Spleen (tissue), 11 donors: ENCODE results near the gene OPRL1. TPM values are rescaled to one million over a fixed set of nuclear protein-coding genes. Genes with fewer than 3 reads are reported as not detected.

Experiments
- DNase-seq: peaks from one replicate; pipeline ENCODE4 v3.0.0-alpha.2; 2020
- H3K27ac ChIP-seq, 8 donors: fragments of 200-600 bp; sonication (generic) in 7 of 8; 1 replicate in 4 of 8; 2 replicates in 4 of 8; pipeline versions ENCODE4 v1.5.0 to v1.8.0; 2016 to 2021; ENCODE audit warnings: inconsistent platforms in 4 of 8, mild to moderate bottlenecking in 4 of 8, moderate library complexity in 1 of 8
- H3K27me3 ChIP-seq, 7 donors: fragments of 200-600 bp; sonication (generic) in 6 of 7; replicated peaks in 1 of 7; 1 replicate in 4 of 7; 2 replicates in 3 of 7; pipeline versions ENCODE4 v1.5.0 to v1.8.0; 2016 to 2021; ENCODE audit warnings: inconsistent platforms in 3 of 7, mild to moderate bottlenecking in 1 of 7
- H3K36me3 ChIP-seq, 6 donors: fragments of 200-600 bp; sonication (generic) in 5 of 6; 1 replicate in 4 of 6; 2 replicates in 2 of 6; pipeline versions ENCODE4 v1.5.0 to v1.8.0; 2016 to 2021; ENCODE audit warnings: inconsistent platforms in 2 of 6
- H3K4me1 ChIP-seq, 6 donors: fragments of 200-600 bp; sonication (generic) in 5 of 6; 1 replicate in 3 of 6; 2 replicates in 3 of 6; pipeline versions ENCODE4 v1.5.0 to v1.8.0; 2016 to 2021; ENCODE audit warnings: inconsistent platforms in 3 of 6
- H3K4me3 ChIP-seq, 8 donors: fragments of 200-600 bp; sonication (generic) in 7 of 8; 1 replicate in 4 of 8; 2 replicates in 4 of 8; pipeline versions ENCODE4 v1.5.0 to v1.8.0; 2016 to 2021; ENCODE audit warnings: inconsistent platforms in 4 of 8, mild to moderate bottlenecking in 4 of 8, moderate library complexity in 2 of 8
- H3K9me3 ChIP-seq, 8 donors: fragments of 200-600 bp; sonication (generic) in 7 of 8; 1 replicate in 4 of 8; 2 replicates in 4 of 8; pipeline versions ENCODE4 v1.5.0 to v1.8.0; 2016 to 2021; ENCODE audit warnings: inconsistent platforms in 4 of 8
- CTCF ChIP-seq, 11 experiments: fragments of 200-600 bp in 7 of 11; fragments of 450-650 bp in 4 of 11; sonication (generic) in 4 of 11; IDR thresholded peaks in 8 of 11; conservative IDR thresholded peaks in 3 of 11; 1 replicate in 7 of 11; 2 replicates in 4 of 11; pipeline versions ENCODE4 v1.4.0 to v1.8.0; 2016 to 2021; ENCODE audit warnings: antibody characterized with exemption in 11 of 11, inconsistent platforms in 4 of 11, mild to moderate bottlenecking in 1 of 11
- POLR2A ChIP-seq, 3 donors: fragments of 450-650 bp; IDR thresholded peaks; one replicate each; pipeline ENCODE4 v1.5.1; 2017; ENCODE audit warnings: antibody characterized with exemption in 3 of 3, mild to moderate bottlenecking in 1 of 3
- POLR2AphosphoS5 ChIP-seq, 3 donors: sonication (generic); formaldehyde crosslinking; IDR thresholded peaks; one replicate each; pipeline ENCODE4 v1.5.1; 2017; ENCODE audit warnings: antibody characterized with exemption in 3 of 3
- WGBS, 5 donors: extraction: QIAGEN DNeasy Blood & Tissue Kit in 3 of 5; methylation state at CpG; one replicate each; pipeline versions ENCODE4 v1.1.5 to v1.1.7; 2013 to 2018; 5-methylcytosine and 5-hydroxymethylcytosine counted together
- intact Hi-C: fragments of 100-400 bp; cut with DNase I; formaldehyde crosslinking; loops from one replicate; pipeline ENCODE4 v1.15.0; 2023; ENCODE audit warnings: low total_unique reads
- polyA plus RNA-seq, 3 donors: library from polyadenylated mRNA; stranded (reverse); fragments of 200-250 nt; gene quantifications; one replicate each; pipeline ENCODE4 v1.2.1, GENCODE V29; 2013
- total RNA-seq, 7 donors: library from RNA; depleted of rRNA in 3 of 7; stranded (reverse); fragments of >200 nt in 3 of 7; fragmentation: NEBNext Ultra II Directional in 4 of 7; extraction: Animal tissue kit (Norgen Biotek cat#: 25700) in 4 of 7; gene quantifications; one replicate each; pipeline versions ENCODE4 v1.1.0 to v1.2.1, GENCODE V29; 2016 to 2021
- donor health status: healthy with polysubstance abuse.
- donor health status: DM: no; HTN: no; CAD: no; lungs with moderate emphysema.
- donor health status: DM: no; HTN: no; CAD: no.
- donor health status: Bipolar disorder and iron deficiency.
- donor health status: healthy.
- donor health status: DM: no; HTN: no; CAD: no.
- donor health status: DM: yes; HTN: yes; CAD: no.

OPRL1 gene
- total and polyA plus RNA-seq, 10 donors, result 1.9 to 7.9 (median 5.0) TPM

- DNase-seq, result peak; percentile 34
- H3K9me3 ChIP-seq, result no peaks in the 10 kb centered on the region
- TF ChIP-seq CTCF (IDR thresholded peaks at IDR 0.05 in 8 of 11, conservative IDR thresholded peaks at IDR 0.05 in 3 of 11), result no peak
- TF ChIP-seq POLR2AphosphoS5 (IDR thresholded peaks at IDR 0.05), result no peak
- no peak for TF ChIP-seq POLR2A (IDR thresholded peaks at IDR 0.05)
- intact Hi-C loops, result no loop called here
- peaks cover 0 to 49% (median 28%) of the 10 kb centered on the region in 7 donors for H3K27me3 ChIP-seq
- H3K36me3 ChIP-seq, result peaks cover 0 to 40% (median 13%) of the 10 kb centered on the region in 6 donors
- peak overlapping the region in 1 of 8 donors; percentile 73 for H3K4me3 ChIP-seq
- H3K4me1 ChIP-seq, result peaks cover 5 to 36% (median 23%) of the 10 kb centered on the region in 6 donors
- peak overlapping the region in 1 of 8 donors; percentile 70 for H3K27ac ChIP-seq
- WGBS, 5 donors, result 77 to 92% (median 88%) methylated on average over 9 of the region's 9 CpGs
These were observed 21.2 kb downstream of the OPRL1 start for GRCh38 chr20:64100946-64101688.

DNA sequence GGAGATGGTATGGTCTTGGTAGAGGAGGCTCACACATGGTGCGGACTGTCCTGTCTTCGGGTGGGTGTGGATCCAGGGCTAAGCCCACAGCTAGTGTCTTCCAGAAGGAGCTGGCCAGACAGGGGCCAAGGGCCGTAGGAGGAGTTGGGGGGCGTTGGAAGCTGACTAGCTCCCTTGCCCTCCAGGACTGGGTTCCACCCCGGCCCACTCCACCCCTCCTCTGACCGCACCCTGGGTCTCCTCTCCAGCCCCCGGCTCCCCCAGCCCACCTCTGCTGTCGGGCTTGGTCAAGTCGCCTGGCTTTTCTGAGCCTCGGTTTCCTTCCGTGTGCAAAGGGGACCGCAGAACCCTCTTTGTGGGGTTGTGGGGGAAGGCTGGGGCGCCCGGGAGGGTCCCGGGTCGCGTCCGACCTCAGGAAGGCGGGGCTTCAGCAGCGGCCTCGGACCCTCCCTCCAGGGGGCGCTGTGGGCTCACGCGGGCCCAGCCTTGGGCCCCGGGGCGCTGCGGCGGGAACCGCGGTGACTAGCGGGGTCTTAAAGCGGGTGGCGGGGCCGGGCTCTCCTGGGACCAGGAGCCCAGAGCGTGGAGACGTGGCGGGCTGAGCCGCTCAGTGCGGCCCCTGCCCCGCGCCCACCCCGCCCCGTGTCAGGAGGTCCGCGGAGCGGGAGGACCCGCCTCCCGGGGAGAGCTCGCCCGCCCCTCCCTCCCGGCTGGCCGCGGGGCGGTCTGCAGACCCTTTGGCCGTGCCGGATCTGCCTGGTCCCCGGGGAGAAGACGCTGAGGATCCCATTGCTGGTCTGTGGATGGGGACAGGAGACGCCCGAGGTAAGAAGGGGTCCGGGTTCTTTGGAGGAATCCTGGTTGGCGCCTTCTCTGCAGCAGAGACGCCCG, 22.1 kb downstream of the OPRL1 start:
- Histone ChIP-seq H3K27me3 (peaks cover 0 to 55% (median 28%) of the 10 kb centered on the region in 7 donors), H3K36me3 (peaks cover 0 to 31% (median 13%) of the 10 kb centered on the region in 6 donors), H3K27ac (peak overlapping the region in 2 of 8 donors; percentile 3 to 40), H3K4me3 (peak overlapping the region; percentile 21 to 73 (median 42)), H3K9me3 (no peaks in the 10 kb centered on the region), H3K4me1 (peaks cover 5 to 36% (median 23%) of the 10 kb centered on the region in 6 donors)
- DNase-seq, result peak; percentile 91
- 5 to 16% (median 7%) methylated on average over 20 to 64 of the region's 64 CpGs for WGBS, 5 donors
- TF ChIP-seq POLR2AphosphoS5 (IDR thresholded peaks at IDR 0.05), result peak in 1 of 3 donors; percentile 47
- no peak for TF ChIP-seq POLR2A (IDR thresholded peaks at IDR 0.05)
- TF ChIP-seq CTCF (IDR thresholded peaks at IDR 0.05 in 8 of 11, conservative IDR thresholded peaks at IDR 0.05 in 3 of 11), result peak; percentile 35 to 93 (median 84)
- intact Hi-C loops, result no loop called here

DNA sequence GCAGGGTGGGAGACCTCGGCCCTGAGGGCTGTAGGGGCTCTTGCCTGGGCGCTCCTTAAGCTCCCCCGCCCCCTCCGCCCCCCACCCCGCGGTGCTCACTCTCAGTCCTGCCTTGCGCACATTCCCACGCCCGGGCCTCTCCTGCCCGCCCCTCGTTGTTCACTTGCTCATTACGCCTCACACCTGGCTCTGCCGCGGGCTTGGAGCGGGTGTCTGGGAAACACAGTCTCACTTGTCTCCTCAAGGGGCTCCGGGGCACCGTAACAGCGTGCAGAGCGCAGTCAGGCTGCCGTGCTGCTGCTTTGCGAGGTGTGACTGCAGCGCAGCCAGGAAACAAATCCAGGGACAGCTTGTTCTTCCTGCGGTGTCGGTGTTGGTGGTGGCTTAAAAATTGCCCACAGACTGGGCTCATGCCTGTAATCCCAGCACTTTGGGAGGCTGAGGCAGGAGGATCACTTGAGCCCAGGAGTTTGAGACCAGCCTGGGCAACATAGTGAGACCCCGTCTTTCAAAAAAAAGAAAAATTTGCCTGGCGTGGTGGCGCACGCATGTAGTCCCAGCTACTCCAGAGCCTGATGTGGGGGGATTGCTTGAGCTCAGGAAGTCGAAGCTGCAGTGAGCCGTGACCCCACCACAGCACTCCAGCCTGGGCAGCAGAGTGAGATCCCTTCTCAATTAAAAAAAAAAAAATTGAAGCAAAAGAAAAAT, 22.9 kb downstream of the OPRL1 start:
- Histone ChIP-seq H3K27me3 (peaks cover 0 to 55% (median 28%) of the 10 kb centered on the region in 7 donors), H3K9me3 (no peaks in the 10 kb centered on the region), H3K4me1 (peaks cover 5 to 43% (median 31%) of the 10 kb centered on the region in 6 donors), H3K36me3 (peaks cover 0 to 23% (median 13%) of the 10 kb centered on the region in 6 donors), H3K4me3 (peak overlapping the region; percentile 21 to 73 (median 42)), H3K27ac (peak overlapping the region in 1 of 8 donors; percentile 3)
- peak; percentile 76 for DNase-seq
- TF ChIP-seq POLR2AphosphoS5 (IDR thresholded peaks at IDR 0.05) (no peak), CTCF (IDR thresholded peaks at IDR 0.05 in 8 of 11, conservative IDR thresholded peaks at IDR 0.05 in 3 of 11) (no peak), POLR2A (IDR thresholded peaks at IDR 0.05) (no peak)
- intact Hi-C loops, result no loop called here
- 18 to 26% (median 20%) methylated on average over 19 to 30 of the region's 30 CpGs for WGBS, 5 donors
